Measurements from ENCODE around the gene DYNC1H1. TPM values are rescaled to one million over a fixed set of nuclear protein-coding genes. Genes with fewer than 3 reads are reported as not detected.

The DYNC1H1 gene
- total and polyA plus RNA-seq, 2 of the 13 experiments (the other 11 are each of a cell fraction or from before 2014, with no cell fraction given) = 74.4 to 239 TPM

DNA sequence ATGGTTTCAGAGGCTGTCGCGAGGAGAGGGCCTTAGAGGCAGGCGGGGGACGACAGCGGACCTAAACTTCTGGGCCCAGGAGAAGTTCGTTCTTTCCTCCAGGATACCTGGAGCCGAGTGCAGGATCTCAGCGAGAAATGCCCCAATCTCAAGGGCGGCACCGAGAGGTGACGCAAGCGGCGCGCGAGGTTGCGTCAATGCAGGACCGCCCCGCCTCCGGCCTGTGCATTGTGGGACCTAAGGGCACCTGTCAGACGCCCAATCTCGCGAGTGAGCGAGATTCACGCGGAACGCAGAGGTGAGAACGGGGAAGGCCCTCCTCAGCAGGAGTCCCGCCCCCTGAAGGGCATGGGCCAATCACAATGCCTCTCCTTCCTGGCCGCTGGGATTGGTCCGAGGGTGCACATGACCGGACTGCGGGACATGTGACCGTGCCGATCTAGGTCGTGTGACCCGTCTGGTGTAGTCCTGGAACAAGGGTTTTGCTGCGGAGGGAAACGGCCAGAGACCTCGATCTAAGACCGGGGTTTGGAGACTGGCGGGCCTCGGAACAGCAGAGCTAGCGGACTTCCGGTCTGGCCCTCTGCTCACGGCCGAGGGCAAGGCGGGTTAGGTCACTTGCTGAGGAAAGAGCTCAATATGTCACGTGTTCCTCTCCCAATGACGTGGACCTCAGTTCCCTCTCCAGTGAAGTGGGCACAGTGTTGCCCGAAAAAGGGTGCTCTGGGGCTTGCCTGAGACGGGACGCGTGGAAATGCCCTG is 16.3 kb upstream of the DYNC1H1 start (continued):
- TF ChIP-seq MAF1 (CRISPR knock-in tag; IDR thresholded peaks at IDR 0.05; ENCODE audit: borderline replicate concordance) (peak; percentile 81; the same call in 1 of the 2 replicates), ZMYM2 (CRISPR knock-in tag; IDR thresholded peaks at IDR 0.05) (peak; percentile 62; the same call in 1 of the 2 replicates), ZKSCAN1 (IDR thresholded peaks at IDR 0.05; ENCODE audit: low read length) (peak; percentile 27; the same call in 1 of the 2 replicates), MED1 (CRISPR knock-in tag; IDR thresholded peaks at IDR 0.05) (peak; percentile 82), ZNF749 (CRISPR knock-in tag; IDR thresholded peaks at IDR 0.05; ENCODE audit: borderline replicate concordance) (0 out of 2 replicates have a peak, but pooled peaks have one; percentile 59), HOXA3 (CRISPR knock-in tag; IDR thresholded peaks at IDR 0.05) (peak; percentile 99), ZFP1 (CRISPR knock-in tag; IDR thresholded peaks at IDR 0.05) (0 out of 2 replicates have a peak, but pooled peaks have one; percentile 38), HES4 (CRISPR knock-in tag; IDR thresholded peaks at IDR 0.05; ENCODE audit: borderline replicate concordance) (peak; percentile 93; the same call in 1 of the 2 replicates), FOXA1 (IDR thresholded peaks at IDR 0.05) (no peak), FOXA1 (CRISPR knock-in tag; IDR thresholded peaks at IDR 0.05) (0 out of 2 replicates have a peak, but pooled peaks have one; percentile 24), ZNF30 (CRISPR knock-in tag; IDR thresholded peaks at IDR 0.05) (no peak), HIVEP1 (CRISPR knock-in tag; IDR thresholded peaks at IDR 0.05) (peak; percentile 73; the same call in 1 of the 2 replicates), SAP130 (CRISPR knock-in tag; IDR thresholded peaks at IDR 0.05; ENCODE audit: low read depth) (peak; percentile 98), ZNF484 (CRISPR knock-in tag; IDR thresholded peaks at IDR 0.05; ENCODE audit: borderline replicate concordance, low read depth) (no peak), GATAD1 (CRISPR knock-in tag; IDR thresholded peaks at IDR 0.05) (peak; percentile 99)
- TF ChIP-seq, protein P1, sequence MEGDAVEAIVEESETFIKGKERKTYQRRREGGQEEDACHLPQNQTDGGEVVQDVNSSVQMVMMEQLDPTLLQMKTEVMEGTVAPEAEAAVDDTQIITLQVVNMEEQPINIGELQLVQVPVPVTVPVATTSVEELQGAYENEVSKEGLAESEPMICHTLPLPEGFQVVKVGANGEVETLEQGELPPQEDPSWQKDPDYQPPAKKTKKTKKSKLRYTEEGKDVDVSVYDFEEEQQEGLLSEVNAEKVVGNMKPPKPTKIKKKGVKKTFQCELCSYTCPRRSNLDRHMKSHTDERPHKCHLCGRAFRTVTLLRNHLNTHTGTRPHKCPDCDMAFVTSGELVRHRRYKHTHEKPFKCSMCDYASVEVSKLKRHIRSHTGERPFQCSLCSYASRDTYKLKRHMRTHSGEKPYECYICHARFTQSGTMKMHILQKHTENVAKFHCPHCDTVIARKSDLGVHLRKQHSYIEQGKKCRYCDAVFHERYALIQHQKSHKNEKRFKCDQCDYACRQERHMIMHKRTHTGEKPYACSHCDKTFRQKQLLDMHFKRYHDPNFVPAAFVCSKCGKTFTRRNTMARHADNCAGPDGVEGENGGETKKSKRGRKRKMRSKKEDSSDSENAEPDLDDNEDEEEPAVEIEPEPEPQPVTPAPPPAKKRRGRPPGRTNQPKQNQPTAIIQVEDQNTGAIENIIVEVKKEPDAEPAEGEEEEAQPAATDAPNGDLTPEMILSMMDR (CRISPR knock-in tag; IDR thresholded peaks at IDR 0.05) = 0 out of 2 replicates have a peak, but pooled peaks have one; percentile 2
- TF ChIP-seq, protein P2, sequence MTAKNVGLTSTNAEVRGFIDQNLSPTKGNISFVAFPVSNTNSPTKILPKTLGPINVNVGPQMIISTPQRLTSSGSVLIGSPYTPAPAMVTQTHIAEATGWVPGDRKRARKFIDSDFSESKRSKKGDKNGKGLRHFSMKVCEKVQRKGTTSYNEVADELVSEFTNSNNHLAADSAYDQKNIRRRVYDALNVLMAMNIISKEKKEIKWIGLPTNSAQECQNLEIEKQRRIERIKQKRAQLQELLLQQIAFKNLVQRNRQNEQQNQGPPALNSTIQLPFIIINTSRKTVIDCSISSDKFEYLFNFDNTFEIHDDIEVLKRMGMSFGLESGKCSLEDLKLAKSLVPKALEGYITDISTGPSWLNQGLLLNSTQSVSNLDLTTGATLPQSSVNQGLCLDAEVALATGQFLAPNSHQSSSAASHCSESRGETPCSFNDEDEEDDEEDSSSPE (CRISPR knock-in tag; IDR thresholded peaks at IDR 0.05) = peak; percentile 74
- TF ChIP-seq, protein P3, sequence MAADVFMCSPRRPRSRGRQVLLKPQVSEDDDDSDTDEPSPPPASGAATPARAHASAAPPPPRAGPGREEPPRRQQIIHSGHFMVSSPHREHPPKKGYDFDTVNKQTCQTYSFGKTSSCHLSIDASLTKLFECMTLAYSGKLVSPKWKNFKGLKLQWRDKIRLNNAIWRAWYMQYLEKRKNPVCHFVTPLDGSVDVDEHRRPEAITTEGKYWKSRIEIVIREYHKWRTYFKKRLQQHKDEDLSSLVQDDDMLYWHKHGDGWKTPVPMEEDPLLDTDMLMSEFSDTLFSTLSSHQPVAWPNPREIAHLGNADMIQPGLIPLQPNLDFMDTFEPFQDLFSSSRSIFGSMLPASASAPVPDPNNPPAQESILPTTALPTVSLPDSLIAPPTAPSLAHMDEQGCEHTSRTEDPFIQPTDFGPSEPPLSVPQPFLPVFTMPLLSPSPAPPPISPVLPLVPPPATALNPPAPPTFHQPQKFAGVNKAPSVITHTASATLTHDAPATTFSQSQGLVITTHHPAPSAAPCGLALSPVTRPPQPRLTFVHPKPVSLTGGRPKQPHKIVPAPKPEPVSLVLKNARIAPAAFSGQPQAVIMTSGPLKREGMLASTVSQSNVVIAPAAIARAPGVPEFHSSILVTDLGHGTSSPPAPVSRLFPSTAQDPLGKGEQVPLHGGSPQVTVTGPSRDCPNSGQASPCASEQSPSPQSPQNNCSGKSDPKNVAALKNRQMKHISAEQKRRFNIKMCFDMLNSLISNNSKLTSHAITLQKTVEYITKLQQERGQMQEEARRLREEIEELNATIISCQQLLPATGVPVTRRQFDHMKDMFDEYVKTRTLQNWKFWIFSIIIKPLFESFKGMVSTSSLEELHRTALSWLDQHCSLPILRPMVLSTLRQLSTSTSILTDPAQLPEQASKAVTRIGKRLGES (CRISPR knock-in tag; IDR thresholded peaks at IDR 0.05; ENCODE audit: borderline replicate concordance) = no peak
